ENCODE results near the gene SDHB.
A peak's percentile ranks its signal among the peaks of the same experiment; 100 is the strongest.

The SDHB gene

GRCh38 chr1:16988210-16988609 lies 65.6 kb downstream of the SDHB start:
- no peak overlapping the region for H3K4me2 ChIP-seq (ENCODE audit: low read length)
- H3K4me1 ChIP-seq (ENCODE audit: insufficient read depth, low read length, severe bottlenecking): no peaks in the 10 kb centered on the region
- no peaks in the 10 kb centered on the region for H3K9me3 ChIP-seq (ENCODE audit: low read length)
- no peaks in the 10 kb centered on the region for H3K27me3 ChIP-seq (ENCODE audit: insufficient read depth, low read length)
- no peak overlapping the region for H3K9ac ChIP-seq (ENCODE audit: low read length)
- H2AFZ ChIP-seq (ENCODE audit: low read length): no peak overlapping the region
- H3K36me3 ChIP-seq (ENCODE audit: insufficient read depth, low read length): no peaks in the 10 kb centered on the region; the same call in 1 of the 2 replicates
- TF ChIP-seq EZH2 (IDR thresholded peaks at IDR 0.05; ENCODE audit: borderline replicate concordance, low read length) (no peak), CTCF (IDR thresholded peaks at IDR 0.05; ENCODE audit: low read length) (no peak)
- H3K4me3 ChIP-seq (ENCODE audit: low read depth, low read length, poor library complexity, severe bottlenecking): no peak overlapping the region
- no peaks in the 10 kb centered on the region for H3K9me2 ChIP-seq (ENCODE audit: low read depth, low read length)
- H3K79me2 ChIP-seq (ENCODE audit: insufficient read depth, low read length): no peaks in the 10 kb centered on the region
- no peak overlapping the region for H3K27ac ChIP-seq (ENCODE audit: low read depth, low read length, poor library complexity, severe bottlenecking)
- no peaks in the 10 kb centered on the region for H3F3A ChIP-seq (ENCODE audit: insufficient read depth, low read length)
- no peaks in the 10 kb centered on the region for H4K20me1 ChIP-seq (ENCODE audit: insufficient read depth, low read length)

GRCh38 chr1:16986962-16987361 lies 66.9 kb downstream of the SDHB start:
- Histone ChIP-seq H2AFZ (ENCODE audit: low read length) (no peak overlapping the region), H3K4me1 (ENCODE audit: insufficient read depth, low read length, severe bottlenecking) (no peaks in the 10 kb centered on the region), H3K4me3 (ENCODE audit: low read depth, low read length, poor library complexity, severe bottlenecking) (no peak overlapping the region), H3F3A (ENCODE audit: insufficient read depth, low read length) (no peaks in the 10 kb centered on the region), H3K27ac (ENCODE audit: low read depth, low read length, poor library complexity, severe bottlenecking) (no peak overlapping the region), H3K9me3 (ENCODE audit: low read length) (no peaks in the 10 kb centered on the region), H4K20me1 (ENCODE audit: insufficient read depth, low read length) (no peaks in the 10 kb centered on the region), H3K27me3 (ENCODE audit: insufficient read depth, low read length) (no peaks in the 10 kb centered on the region), H3K4me2 (ENCODE audit: low read length) (no peak overlapping the region), H3K9ac (ENCODE audit: low read length) (no peak overlapping the region), H3K79me2 (ENCODE audit: insufficient read depth, low read length) (no peaks in the 10 kb centered on the region), H3K36me3 (ENCODE audit: insufficient read depth, low read length) (no peaks in the 10 kb centered on the region; the same call in 1 of the 2 replicates), H3K9me2 (ENCODE audit: low read depth, low read length) (no peaks in the 10 kb centered on the region)
- TF ChIP-seq EZH2 (IDR thresholded peaks at IDR 0.05; ENCODE audit: borderline replicate concordance, low read length): no peak
- TF ChIP-seq CTCF (IDR thresholded peaks at IDR 0.05; ENCODE audit: low read length): peak; percentile 67

GRCh38 chr1:16986560-16986959 lies 67.3 kb downstream of the SDHB start:
- TF ChIP-seq CTCF (IDR thresholded peaks at IDR 0.05; ENCODE audit: low read length): no peak
- TF ChIP-seq EZH2 (IDR thresholded peaks at IDR 0.05; ENCODE audit: borderline replicate concordance, low read length): no peak
- Histone ChIP-seq H3K9me3 (ENCODE audit: low read length) (no peaks in the 10 kb centered on the region), H3F3A (ENCODE audit: insufficient read depth, low read length) (no peaks in the 10 kb centered on the region), H3K9ac (ENCODE audit: low read length) (no peak overlapping the region), H3K27me3 (ENCODE audit: insufficient read depth, low read length) (no peaks in the 10 kb centered on the region), H4K20me1 (ENCODE audit: insufficient read depth, low read length) (no peaks in the 10 kb centered on the region), H2AFZ (ENCODE audit: low read length) (no peak overlapping the region), H3K4me3 (ENCODE audit: low read depth, low read length, poor library complexity, severe bottlenecking) (no peak overlapping the region), H3K79me2 (ENCODE audit: insufficient read depth, low read length) (no peaks in the 10 kb centered on the region), H3K9me2 (ENCODE audit: low read depth, low read length) (no peaks in the 10 kb centered on the region), H3K27ac (ENCODE audit: low read depth, low read length, poor library complexity, severe bottlenecking) (no peak overlapping the region), H3K4me1 (ENCODE audit: insufficient read depth, low read length, severe bottlenecking) (no peaks in the 10 kb centered on the region), H3K4me2 (ENCODE audit: low read length) (no peak overlapping the region), H3K36me3 (ENCODE audit: insufficient read depth, low read length) (no peaks in the 10 kb centered on the region; the same call in 1 of the 2 replicates)
